Measurements from ENCODE around the gene MC2R.

MC2R gene

DNA sequence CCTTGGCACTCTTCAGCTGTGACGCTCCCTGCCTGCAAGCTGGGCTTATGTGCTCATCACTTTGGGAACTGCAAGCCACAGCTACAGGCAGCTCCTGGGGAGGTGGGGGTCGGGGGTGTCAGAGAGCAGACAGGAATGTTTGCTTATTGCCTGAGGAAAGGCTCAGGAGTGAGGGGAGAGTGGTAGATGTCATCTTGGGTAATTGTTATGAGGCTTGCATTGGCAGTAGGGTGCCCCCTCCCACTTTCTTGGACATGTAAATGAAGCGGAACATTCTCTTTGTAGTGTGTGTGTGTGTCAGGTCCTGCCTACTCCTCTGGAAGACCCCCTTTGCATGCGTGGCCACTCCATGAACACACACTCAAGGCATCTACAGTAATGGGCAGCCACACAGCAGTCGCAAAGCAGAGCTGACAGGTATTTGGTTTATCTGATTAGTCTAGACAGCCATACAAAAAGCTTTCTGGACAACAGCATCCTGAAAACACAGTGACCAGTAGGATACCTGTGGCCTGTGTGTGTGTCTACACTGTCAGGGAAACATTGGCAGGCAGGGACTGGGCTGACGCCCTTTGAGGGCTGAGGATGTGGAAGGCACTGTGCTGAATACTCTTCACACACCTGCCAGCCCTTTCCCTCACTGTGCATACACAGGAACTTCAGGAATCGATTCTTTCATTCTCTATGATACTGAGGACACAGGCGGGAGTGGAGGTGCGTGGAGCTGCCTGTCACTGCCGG is 17.1 kb upstream of the MC2R start:
- DNase-seq (ENCODE audit: low spot score), result no peak

DNA sequence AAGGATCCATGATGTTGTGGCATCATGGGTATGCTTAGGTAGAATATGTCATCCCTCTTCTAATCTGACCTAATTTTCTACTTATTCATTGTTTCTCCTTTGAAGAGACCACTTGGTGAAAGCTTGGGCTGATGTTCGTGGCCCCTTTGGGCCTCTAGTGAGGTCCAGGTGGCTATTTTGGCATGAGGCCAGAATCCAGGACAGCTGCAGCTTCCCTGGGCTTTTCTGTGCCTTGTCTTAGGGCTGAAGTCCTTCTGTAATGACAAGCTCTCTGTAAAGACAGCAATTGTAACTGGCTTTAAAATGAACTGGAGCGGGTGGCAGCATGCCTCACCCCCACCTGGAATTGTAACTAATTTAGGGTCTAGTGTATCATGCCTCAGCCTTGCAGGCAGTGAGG is 15.6 kb upstream of the MC2R start:
- TF ChIP-seq, protein P1, sequence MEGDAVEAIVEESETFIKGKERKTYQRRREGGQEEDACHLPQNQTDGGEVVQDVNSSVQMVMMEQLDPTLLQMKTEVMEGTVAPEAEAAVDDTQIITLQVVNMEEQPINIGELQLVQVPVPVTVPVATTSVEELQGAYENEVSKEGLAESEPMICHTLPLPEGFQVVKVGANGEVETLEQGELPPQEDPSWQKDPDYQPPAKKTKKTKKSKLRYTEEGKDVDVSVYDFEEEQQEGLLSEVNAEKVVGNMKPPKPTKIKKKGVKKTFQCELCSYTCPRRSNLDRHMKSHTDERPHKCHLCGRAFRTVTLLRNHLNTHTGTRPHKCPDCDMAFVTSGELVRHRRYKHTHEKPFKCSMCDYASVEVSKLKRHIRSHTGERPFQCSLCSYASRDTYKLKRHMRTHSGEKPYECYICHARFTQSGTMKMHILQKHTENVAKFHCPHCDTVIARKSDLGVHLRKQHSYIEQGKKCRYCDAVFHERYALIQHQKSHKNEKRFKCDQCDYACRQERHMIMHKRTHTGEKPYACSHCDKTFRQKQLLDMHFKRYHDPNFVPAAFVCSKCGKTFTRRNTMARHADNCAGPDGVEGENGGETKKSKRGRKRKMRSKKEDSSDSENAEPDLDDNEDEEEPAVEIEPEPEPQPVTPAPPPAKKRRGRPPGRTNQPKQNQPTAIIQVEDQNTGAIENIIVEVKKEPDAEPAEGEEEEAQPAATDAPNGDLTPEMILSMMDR (conservative IDR thresholded peaks at IDR 0.05; ENCODE audit: low read depth), result no peak
- POLR2A ChIA-PET (ENCODE audit: low non-redundant PET), result no interaction called here
- H3K27ac ChIP-seq, result no peak overlapping the region
- CTCF ChIA-PET, result no interaction called here
- no peak for DNase-seq (ENCODE audit: low spot score)

More for the DNA sequence above, 17.1 kb upstream of the MC2R start:
- ChIA-PET CTCF (interaction anchor here (0.5 kb wide), 1 partner anchor 95 kb away, joined by 3 read pairs; no protein-coding TSS in a partner anchor), POLR2A (ENCODE audit: low non-redundant PET) (no interaction called here)
- no peak overlapping the region for H3K27ac ChIP-seq
- TF ChIP-seq, protein P1 (conservative IDR thresholded peaks at IDR 0.05; ENCODE audit: low read depth), result no peak

DNA sequence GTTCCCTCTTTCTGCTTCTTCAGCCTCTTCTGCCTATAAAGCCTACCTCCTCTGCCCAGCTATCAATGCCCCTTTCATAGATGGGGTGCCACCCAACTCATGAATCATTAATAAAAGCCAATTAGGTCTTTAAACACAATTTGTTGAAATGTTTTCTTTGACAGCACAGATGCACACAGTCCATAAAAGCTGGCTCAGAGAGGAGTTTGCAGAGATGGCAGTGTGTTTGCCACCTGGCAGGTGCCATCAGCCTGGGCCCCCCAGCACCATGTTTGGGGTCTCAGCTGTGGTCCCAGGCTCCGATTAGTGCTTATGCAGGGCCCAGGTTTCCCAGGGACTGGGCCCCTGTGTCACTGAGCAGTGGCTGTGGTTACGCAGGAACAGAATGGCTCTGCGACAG is 7.9 kb upstream of the MC2R start:
- ChIA-PET CTCF (no interaction called here), POLR2A (ENCODE audit: low non-redundant PET) (no interaction called here)
- no peak for DNase-seq (ENCODE audit: low spot score)
- TF ChIP-seq, protein P1 (conservative IDR thresholded peaks at IDR 0.05; ENCODE audit: low read depth), result no peak
- no peak overlapping the region for H3K27ac ChIP-seq

DNA sequence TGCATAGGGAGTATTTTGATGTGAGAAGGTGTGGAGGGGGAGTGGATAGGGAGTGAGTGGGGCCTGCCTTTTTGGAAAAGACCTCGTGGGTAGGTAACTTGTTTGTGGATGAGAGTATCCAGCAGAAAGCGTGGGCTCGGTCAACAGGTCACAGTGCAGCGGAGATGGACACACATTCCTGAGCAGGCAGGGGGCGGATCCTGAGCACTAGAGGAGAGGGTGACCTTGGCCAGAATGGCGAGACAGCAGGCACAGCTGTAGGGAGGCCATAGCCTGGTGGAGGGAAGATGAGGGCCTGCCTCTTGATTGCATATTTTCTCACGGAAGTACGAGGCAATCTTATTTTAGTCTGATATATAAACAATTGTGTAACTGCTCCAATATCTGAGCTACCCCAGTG is 3.6 kb upstream of the MC2R start:
- DNase-seq (ENCODE audit: low spot score), result no peak
- no peak overlapping the region for H3K27ac ChIP-seq
- TF ChIP-seq, protein P1 (conservative IDR thresholded peaks at IDR 0.05; ENCODE audit: low read depth), result no peak
- ChIA-PET POLR2A (ENCODE audit: low non-redundant PET) (no interaction called here), CTCF (no interaction called here)

DNA sequence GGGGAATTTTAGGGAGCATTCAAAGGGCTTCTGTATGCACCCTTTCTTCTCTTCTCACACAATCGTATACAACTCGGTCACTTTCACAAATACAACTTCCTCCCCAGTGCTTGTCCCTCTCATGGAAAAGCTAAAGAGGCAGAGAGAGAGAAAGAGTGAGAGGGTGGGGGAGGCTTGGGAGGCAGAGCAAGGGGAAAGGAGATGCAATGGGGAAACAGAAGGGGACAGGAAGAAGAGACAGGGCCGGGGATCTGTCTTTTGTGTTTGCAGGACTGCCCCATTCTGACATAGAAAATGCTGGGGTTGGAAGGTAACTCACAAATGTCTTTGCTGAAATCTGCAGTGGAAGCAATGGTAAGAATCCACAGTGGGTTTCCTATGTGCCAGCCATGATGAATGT is 2.1 kb upstream of the MC2R start:
- TF ChIP-seq, protein P1 (conservative IDR thresholded peaks at IDR 0.05; ENCODE audit: low read depth), result no peak
- ChIA-PET CTCF (no interaction called here), POLR2A (ENCODE audit: low non-redundant PET) (no interaction called here)
- H3K27ac ChIP-seq, result no peak overlapping the region
- no peak for DNase-seq (ENCODE audit: low spot score)

DNA sequence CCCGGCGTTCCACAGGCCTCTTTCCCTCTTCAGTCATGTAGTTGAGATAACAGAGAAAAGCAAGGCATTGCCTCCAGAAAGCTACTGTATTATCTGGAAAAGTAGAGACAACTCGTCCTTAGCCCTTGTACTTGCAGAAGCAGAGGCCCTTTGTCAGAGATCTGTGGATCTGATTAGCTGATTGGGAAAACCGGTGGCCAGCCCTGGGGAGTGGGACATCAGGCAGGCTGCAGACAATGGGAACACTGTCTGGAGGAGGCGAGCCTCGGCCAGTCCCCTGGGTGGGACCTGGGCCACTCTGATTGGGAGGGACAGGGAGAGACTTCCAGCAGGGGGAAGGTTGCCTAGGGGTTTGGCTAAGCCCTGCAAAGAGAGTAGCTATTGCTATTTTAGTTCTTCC is 1.2 kb upstream of the MC2R start:
- ChIA-PET POLR2A (ENCODE audit: low non-redundant PET) (no interaction called here), CTCF (interaction anchor here (0.6 kb wide), 1 partner anchor 567 kb away, joined by 3 read pairs; no protein-coding TSS in a partner anchor)
- DNase-seq (ENCODE audit: low spot score), result no peak
- TF ChIP-seq, protein P1 (conservative IDR thresholded peaks at IDR 0.05; ENCODE audit: low read depth), result no peak
- H3K27ac ChIP-seq, result no peak overlapping the region

All from RWPE1 (cell line).